Tongue (tissue), 2 donors: Measurements from ENCODE around the gene RNF175. TPM values are rescaled to one million over a fixed set of nuclear protein-coding genes. Genes with fewer than 3 reads are reported as not detected.

ENCODE experiments used
- DNase-seq: peaks from one replicate; pipeline ENCODE4 v3.0.0-alpha.2; 2015
- total RNA-seq: library from RNA; depleted of rRNA; stranded (reverse); fragments of >200 nt; gene quantifications from one replicate; pipeline ENCODE4 v1.2.3, GENCODE V29; 2014

Gene RNF175
- total RNA-seq = 3.8 TPM

DNA sequence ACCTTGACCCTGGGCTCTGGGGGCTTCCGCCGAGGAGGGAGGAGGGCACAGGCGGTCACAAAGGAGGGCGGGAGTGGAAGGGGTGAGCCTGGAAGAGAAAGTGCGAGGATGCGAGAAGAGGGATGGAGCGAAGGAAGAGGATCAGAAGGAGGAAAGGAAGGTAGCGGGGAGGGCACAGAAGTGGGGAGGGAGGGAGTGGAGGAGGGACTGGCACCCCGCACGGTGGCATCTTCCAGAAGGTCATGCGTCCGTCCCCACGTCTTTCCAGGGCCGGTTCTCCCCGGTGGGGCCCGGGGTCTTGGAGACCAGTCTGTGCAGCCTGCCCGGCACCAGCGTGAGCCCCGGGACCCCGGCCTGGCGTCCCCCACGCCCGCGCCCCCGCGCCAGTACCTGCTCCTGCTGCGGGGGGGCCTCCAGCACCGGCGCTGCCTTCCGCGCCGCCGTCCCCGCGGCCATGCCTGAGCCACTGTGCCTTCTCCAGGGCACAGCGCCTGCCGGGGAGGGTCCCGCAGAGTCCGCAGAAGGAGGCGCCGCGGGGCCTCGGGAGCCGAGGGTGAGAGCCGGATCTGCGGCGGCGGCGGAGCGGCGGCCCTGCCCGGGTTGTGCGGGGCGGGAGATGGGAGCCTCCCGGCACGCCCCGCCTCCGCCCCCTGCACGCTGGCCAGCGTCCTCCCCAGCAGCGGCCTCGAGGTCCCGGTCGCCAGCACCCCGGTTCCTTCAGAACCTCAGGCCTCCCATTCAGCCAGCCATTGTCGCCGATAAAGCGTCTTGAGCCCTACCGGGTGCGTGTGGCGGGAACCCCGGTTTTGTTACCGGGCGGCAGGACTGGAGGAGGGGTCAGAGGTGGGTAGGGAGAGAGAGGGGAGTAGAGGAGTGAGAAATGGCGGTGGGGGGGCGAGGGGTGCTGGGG, at the start of gene RNF175:
Gene RNF175, minus strand, starts transcription at position 618 of the 910 bp plus-strand sequence. Its CDS starts 162 bp downstream, at position 456.
- DNase-seq = peak; percentile 41

DNA sequence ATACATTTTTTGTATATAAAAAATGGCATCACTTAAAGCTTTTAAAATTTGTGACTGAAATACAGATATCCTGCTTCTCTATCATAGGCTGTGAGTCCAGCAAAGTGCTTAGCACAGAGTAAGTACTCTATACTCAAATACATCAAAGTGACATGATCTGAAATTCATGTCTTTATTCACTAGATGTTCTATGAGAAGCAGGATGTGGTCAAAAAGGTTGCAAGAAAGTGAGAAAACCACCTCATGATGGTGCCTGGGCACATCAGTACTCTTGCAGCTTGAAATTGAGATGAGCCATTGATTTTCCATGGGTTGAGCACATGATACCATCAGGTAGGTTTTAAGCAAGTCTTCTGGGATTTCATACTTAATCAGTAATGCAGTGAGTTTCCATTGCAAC, 49.5 kb upstream of the RNF175 start:
- no peak for DNase-seq

DNA sequence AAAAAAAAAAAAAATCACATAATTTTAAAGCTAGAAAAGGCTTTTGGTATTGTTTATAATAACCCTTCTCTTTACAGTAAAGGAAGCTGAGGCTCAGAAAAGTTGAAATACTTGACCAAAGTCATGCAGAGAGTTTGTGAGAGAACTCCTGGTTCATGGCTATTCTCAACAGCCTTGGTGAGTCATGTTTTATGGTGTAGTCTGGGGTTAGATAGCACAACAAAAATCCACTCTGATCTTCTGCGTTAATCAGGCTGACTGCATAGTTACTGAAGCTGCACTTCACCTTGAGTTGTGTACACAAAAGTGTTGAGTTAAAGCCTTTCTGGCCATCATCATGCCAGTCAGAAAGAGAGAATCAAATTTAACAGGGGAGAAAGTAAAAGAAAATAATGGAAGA, 48.4 kb upstream of the RNF175 start:
- no peak for DNase-seq

DNA sequence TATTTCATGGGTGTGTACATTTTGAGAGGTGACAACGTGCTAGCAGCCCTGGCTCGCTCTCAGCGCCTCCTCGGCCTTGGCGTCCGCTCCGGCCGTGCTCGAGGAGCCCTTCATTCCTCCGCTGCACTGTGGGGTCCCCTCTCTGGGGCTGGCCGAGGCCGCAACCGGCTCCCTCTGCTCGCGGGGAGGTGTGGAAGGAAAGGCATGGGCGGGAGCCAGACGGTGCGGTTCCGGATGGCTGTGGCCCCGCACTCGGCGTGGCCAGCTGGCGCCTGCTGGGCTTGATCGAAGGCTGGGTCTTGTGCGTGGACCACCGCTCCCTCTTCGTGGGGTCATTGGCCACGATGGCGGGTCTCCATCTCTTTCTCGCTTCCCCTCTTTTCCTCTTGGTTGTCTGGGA, 46.2 kb upstream of the RNF175 start:
- no peak for DNase-seq

DNA sequence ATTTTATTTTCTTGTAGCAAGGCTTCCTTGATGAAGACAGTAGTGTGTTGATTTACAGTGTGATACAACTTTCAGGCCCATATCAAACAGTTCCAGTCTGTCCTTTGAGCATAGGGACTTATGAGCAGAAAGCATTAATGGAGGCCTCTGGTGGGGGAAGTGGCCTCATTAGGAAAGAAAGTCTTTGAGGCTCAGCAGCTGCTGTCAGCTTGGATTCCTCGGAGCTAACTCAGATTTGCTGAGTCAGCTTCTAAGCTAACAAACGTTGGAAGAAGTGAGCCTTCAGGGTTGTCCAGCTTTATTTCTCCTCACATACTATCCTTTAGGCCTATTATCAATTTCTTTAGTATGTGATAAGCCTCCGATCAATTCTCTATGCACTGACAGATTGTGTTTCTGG, 44.9 kb upstream of the RNF175 start:
- DNase-seq = peak; percentile 49

DNA sequence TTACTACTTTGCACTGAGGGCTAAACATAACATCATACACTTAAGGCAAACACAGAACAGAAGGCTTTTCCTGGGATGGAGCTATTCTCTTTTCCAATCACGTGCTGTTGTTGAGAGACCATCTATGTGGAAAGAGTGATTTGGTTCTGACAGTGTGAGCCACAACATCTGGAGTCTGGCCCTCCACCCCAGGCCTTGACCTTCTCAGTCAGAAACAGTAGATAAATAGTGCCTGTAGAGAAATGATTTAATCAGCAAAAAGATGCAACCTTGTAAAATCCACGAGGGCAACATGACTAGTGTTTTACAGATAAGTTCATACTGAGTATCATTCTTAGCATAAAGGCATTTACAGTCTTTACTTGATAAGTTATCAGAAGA, 39.9 kb upstream of the RNF175 start:
- no peak for DNase-seq

DNA sequence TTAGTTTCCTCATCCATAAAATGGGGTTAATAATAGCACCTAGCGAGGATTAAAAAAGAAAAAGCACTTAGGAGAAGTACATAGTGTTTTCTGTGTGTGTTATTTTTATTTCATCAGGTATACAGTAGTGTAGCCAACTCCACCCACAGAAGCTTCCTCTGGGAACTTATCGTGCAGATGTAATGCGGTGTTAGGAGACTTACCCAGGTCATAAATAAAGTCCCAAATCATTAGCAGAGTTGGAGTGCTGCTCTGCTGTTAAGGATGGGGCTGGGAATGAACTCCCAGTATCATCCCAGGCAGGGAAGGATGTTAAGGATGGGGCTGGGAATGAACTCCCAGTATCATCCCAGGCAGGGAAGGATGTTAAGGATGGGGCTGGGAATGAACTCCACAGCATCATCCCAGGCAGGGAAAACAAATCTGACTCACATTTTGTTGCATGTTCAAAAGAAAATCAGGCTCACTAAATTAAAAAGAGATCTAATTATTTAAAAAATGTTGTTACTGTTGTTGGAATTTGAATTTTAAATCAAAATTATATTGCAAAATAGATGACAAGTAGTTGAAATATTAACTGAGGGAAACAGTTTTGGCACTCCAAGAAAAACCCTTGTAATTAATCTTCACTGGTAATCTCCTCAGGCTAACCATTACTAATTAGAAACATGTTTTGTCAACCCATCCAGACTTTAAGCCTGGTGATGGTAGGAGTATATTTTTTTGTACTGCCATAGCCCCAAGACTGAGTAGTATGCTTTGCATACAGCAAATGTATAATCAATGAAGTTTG, 39.3 kb upstream of the RNF175 start:
- DNase-seq = no peak

DNA sequence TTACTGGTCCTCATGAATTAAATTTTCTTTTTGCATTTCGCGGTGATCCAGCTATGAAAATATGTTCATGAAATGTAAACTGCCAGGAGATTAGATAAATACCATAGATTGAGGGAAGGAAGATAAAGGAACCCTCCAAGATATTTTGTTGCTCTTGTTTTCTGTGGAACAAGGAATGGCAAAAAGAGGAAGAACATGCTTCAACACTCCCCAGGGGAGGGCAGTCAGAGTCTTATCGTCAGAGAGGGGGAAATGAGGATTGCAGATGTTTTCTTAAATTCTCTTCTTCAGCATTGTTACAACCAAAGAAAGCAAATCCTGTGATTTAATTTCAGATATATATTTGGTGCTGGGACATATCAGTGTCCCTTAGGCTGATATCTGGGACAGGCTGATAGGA, 38.6 kb upstream of the RNF175 start:
- DNase-seq = peak; percentile 18

DNA sequence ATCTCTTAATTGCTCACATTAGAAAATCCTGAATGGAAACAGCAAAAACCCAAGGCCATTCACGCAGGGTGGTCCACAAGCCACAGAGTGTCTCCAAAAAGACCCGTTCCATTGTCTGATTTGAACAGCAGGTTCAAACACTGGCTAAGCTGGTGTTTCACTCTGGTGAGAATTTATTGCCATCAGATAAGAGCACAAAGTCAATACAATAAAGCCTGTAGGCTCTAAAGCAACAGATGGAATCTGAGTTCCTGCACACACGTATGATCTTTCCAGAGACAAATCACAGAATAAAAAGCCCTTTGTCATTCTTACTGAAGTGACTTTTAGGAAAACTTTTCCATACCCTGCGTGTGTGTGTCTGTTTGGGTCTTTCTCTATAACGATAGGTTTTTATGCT, 34.2 kb upstream of the RNF175 start:
- DNase-seq = no peak

DNA sequence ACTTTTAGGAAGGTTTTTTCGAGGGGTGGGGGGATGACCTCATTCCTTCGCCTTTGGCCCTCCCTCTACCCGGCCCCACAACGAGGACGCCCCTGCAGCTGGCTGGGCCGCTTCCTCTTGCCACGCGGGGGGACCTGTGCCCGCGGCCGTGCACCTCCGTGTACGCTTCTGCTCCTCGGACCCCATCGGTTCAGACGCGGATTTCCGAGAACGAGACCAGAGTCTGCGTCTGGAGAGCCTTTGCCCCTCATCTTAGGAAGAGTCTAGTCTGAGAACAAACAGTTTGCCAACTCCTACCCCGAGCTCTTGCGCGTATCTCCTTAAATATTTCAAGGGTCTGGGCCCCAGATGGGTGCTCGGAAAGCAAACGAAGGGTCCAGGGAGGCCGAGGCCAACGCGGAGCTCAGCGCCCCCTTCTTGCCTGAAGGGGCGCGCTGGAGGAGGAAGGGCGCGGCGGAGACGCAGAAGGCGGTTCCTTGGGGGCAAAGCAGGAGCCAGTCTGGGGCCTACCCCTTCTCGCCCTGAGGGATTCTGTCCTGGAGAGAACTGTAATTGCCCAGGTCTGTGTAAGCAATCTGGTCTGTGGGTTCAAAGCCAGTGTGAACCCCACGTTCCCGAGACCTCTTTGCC, 32.9 kb upstream of the RNF175 start:
- no peak for DNase-seq

DNA sequence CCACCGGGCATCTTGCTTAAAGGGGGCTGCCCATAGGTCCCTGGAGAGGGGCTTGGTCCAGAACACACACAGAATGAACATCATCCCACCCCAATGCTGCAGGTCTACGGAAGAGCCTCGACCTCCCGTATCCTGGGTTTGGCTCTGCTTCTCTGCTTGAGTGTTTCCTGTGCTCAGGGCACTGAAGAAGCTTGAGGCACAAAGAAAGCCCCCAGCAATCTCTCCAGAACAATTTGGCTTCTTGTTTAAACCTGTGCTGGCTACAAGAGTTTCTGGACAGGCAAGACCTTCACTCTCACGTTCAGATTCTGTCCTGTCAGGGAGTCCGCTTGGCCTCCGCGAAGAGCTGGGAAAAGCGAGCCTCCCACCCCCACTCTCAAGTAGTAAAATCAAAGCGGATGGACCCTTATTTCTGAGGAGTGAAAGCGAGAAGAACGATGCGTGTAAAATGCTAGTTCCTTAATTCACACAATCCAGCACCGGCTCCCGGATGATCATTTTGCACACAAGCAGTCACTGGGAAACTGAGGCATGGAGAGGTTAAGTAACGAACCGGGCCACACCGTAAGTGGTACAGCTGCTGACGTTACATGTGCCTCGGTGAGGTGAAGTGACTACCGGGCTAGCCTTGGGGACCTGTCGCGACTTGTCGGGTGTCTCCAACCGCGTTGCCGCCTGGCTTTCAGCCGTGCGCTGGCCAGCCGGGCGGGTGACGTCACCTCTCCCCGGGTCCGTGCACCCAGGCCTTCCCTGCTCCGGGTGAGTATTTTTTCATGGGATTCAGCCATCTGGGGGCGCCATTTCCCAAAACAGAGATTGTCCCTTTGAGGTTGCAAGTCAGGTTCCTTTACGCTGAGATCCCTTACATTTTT, 32.2 kb upstream of the RNF175 start:
- DNase-seq = peak; percentile 89

DNA sequence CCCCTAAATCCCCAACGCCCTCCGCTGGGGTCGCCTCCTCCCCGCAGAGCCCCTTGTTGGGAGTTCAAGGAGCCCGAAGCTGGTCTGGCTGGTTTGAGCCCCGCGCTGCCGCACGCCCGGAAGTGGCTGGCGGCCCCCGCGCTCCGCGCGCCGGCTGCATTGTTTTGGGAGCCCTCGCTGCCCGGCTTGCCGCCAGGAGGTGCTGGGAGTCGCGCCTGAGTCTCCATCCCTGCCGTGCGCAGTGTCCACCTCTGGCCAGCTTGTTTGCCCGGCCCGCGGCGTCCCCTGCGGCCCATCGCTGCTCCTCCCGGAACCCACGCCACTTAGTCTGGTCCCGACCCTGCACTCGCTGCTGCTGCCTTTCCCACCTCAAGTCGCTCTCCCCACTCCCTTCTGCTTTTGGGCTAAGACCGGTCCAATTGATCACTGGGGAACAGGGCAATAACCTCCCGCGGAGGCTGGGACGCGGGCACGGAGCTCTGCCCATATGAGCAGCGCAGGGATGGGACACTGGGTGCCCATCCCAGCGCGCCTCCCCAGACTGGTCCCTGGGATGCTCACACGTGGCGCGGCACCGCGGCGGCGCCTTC, 31.2 kb upstream of the RNF175 start:
- DNase-seq = peak; percentile 51

DNA sequence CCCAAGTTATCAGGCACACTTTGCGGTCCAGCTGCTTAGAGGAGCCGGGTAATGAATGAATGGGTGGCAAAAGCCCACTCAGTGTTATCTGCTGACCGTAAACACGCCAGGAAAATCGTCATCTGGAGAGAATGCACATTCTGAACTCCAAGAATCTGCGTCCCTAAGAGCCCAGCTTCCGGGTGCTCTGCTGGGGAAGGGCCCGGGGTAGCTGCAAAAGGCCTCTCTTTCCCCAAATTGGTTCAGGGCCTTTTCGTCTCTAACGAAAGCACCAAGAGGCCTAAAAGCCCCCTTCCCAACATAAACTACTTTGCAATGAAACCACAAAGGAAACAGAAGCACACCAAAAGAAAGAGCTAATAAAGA, 30.7 kb upstream of the RNF175 start:
- DNase-seq = no peak

DNA sequence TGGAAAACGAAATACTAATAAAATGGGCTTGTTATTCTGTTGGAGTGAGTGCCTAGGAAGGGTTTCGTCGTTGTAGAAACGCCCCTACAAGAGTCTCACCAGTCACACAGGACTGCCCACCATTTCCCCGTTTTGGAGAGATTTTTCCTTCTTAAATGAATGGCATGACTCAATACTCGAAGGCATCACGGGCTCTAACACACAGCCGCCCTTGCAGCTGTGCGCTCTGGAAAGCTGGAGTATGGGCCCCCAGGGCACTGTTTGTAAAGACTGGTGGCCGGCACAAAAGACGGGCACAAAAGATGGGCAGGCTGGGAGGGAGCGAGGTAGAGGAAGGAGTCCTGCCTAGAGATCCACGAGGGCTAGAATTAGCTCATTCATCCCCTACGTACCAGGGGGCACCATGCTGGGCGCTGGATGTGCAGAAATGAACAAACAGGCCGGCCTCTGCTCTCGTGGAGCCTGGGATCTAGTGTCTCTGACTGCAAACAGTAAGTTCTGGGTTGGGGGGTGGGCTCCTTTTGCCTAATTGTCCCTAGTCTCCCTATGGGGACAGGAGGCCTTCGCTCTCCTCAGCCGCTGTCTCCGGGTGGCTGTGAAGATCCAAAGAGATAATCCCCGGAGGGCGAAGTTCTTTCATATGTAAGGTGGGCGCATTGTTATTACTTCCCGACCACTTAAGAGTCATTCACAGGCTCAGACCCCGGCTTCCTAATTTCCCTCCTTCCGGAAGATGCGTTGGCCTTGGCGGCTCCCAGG, 30.1 kb upstream of the RNF175 start:
- DNase-seq = peak; percentile 33

DNA sequence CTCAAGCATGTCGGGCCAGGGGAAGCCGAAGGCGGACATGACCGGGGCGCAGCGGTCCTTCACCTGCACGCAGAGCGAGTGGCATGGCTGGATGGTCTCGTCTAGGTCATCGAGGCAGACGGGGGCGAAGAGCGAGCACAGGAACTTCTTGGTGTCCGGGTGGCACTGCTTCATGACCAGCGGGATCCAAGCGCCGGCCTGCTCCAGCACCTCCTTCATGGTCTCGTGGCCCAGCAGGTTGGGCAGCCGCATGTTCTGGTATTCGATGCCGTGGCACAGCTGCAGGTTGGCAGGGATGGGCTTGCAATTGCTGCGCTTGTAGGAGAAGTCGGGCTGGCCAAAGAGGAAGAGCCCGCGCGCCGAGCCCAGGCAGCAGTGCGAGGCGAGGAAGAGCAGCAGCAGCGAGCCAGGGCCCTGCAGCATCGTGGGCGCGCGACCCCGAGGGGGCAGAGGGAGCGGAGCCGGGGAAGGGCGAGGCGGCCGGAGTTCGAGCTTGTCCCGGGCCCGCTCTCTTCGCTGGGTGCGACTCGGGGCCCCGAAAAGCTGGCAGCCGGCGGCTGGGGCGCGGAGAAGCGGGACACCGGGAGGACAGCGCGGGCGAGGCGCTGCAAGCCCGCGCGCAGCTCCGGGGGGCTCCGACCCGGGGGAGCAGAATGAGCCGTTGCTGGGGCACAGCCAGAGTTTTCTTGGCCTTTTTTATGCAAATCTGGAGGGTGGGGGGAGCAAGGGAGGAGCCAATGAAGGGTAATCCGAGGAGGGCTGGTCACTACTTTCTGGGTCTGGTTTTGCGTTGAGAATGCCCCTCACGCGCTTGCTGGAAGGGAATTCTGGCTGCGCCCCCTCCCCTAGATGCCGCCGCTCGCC, 28.8 kb upstream of the RNF175 start, which contains the start of gene SFRP2:
Gene SFRP2, minus strand, starts transcription at position 671 of the 864 bp plus-strand sequence. Its CDS starts 248 bp downstream, at position 423.
- peak; percentile 80 for DNase-seq

DNA sequence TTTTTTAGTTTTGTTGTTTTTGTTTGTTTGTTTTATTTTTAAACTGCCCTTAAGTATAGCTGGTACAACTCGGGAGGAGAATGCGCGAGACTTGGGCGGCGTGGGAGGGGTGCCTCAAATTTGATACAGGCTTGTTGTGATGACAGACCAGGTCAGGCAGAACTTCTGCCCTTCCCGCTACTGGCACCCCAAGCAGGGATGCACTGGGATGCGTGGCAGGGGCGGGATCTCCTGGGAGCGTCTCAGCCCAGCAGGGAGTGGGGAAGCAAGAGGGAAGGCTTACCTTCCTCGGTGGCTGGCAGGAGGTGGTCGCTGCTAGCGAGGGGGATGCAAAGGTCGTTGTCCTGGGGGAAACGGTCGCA, 28.2 kb upstream of the RNF175 start:
- DNase-seq = no peak

DNA sequence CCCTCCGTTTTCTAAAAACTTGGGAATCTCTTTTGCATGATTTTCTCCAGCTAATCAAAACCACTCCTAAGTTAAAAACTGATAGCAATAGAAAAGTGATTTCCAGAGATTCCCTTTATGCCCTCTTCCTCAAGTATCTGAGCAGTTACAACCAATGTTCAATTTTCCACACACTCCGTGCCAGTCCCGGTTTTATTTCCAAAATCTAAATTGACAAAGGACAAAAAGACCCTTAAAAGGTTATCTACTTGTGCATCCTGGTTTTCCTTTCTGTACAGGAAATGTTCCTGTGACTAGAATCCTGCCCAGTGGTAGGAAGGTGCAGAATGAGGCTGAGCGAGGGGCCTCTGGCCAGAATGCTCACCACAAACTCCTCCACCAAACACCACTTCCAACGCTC, 27.8 kb upstream of the RNF175 start:
- peak; percentile 24 for DNase-seq

DNA sequence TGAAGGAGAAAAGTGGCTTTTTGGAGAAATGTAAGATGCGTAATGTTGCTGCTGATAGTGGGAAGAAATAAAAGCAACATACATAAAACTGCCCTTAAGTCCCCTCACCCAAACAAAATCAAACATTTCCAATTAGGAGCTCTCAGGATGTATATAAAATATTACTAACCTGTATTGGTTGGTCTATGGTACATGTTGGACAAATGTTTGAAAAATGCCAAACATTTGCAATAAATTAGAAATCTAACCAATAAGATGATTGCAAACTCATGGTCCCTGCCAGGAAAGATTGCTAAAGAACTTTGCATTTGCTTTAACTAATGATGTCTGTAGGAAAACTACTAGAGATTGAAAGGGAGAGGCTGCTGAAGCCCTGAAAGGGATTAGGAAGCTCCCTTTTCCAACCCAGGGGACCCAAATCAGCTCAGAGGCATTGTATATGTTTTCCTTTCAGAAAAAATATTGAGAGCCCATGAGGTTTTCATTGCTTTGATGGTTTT, 27.3 kb upstream of the RNF175 start:
- peak; percentile 24 for DNase-seq

DNA sequence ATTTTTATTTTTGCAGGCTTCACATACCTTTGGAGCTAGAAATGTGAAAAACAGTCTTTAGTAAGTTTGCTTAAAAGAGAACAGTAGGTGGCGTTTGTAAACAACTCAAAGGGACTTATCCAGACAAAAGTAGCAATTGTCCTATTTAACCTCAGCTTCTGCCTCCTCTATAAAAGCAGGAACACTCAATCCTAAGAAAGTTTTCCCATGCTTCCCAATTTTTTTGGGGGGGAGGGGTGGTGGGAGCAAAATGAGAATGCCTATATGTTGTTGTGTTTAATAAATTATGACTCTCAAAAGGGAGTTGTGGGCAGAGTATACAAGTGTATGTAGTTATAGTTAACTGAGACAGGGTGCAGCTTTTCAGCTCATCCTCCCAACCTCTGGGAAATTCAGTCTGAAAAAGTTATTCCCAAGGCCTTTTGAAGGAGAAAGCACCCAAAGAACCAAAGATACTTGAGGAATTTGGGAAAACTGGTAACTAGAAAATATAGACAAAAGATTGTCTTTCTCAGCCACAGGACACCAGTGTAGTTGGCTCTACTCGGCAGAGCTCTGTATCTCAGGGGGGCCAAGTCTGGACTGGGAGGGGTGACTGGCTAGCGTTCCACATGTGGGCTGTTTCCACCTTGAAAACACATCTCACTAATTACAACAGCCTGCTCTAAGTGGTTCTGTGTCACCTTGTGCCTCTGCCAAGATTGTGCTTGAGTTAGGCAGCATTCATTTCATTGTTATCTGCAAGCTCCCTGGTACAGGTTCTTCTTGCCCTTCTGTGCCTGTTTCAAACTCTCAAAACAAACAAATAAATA, 26.3 kb upstream of the RNF175 start:
- peak; percentile 65 for DNase-seq
